Ovary (tissue), 3 donors: ENCODE results near the gene PHF3.
A peak's percentile ranks its signal among the peaks of the same experiment; 100 is the strongest.

Experiments
- CTCF ChIP-seq, 3 donors: fragments of 450-650 bp in 2 of 3; fragments of 200-600 bp in 1 of 3; IDR thresholded peaks; one replicate each; pipeline versions ENCODE4 v1.5.1 to v1.8.0; 2016 to 2022; ENCODE audit warnings: antibody characterized with exemption in 3 of 3, mild to moderate bottlenecking in 1 of 3
- EP300 ChIP-seq: sonication (generic); formaldehyde crosslinking; IDR thresholded peaks from one replicate; pipeline ENCODE4 v1.6.1; 2017; ENCODE audit warnings: antibody characterized with exemption
- POLR2A ChIP-seq: fragments of 450-650 bp; IDR thresholded peaks from one replicate; pipeline ENCODE4 v1.6.1; 2017; ENCODE audit warnings: antibody characterized with exemption, mild to moderate bottlenecking, moderate library complexity
- donor health status: DM: no; HTN: no; CAD: no.

- TF ChIP-seq CTCF (IDR thresholded peaks at IDR 0.05): peak in 2 of 3 donors; percentile 10 to 37
- TF ChIP-seq POLR2A: peak; percentile 34
- TF ChIP-seq EP300: no peak
Measured at GRCh38 chr6:63635588-63636517, at the start of gene PHF3.
